ENCODE data around the gene RETREG2.

DNA sequence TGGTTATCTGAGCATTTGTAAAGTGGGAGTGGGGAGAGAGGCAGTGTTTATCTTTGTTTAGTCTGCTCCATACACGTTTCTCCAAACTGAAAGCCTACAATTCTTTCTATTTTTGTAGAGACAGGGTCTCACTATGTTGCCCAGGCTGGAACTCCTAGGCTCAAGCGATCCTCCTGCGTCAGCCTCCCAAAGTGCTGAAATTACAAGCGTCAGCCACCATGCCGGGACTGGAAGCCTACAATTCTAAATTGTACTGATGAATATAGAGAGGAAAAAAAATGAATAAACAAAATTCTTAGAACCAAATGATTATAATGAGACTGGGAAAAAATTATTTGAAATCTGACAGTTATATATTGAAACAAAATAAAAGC lies 27.1 kb downstream of the RETREG2 start:
- TF ChIP-seq POLR2AphosphoS5 (IDR thresholded peaks at IDR 0.05; ENCODE audit: low read depth, low read length): no peak
- TF ChIP-seq, protein P1, sequence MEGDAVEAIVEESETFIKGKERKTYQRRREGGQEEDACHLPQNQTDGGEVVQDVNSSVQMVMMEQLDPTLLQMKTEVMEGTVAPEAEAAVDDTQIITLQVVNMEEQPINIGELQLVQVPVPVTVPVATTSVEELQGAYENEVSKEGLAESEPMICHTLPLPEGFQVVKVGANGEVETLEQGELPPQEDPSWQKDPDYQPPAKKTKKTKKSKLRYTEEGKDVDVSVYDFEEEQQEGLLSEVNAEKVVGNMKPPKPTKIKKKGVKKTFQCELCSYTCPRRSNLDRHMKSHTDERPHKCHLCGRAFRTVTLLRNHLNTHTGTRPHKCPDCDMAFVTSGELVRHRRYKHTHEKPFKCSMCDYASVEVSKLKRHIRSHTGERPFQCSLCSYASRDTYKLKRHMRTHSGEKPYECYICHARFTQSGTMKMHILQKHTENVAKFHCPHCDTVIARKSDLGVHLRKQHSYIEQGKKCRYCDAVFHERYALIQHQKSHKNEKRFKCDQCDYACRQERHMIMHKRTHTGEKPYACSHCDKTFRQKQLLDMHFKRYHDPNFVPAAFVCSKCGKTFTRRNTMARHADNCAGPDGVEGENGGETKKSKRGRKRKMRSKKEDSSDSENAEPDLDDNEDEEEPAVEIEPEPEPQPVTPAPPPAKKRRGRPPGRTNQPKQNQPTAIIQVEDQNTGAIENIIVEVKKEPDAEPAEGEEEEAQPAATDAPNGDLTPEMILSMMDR (IDR thresholded peaks at IDR 0.05): no peak
- TF ChIP-seq, protein P2, sequence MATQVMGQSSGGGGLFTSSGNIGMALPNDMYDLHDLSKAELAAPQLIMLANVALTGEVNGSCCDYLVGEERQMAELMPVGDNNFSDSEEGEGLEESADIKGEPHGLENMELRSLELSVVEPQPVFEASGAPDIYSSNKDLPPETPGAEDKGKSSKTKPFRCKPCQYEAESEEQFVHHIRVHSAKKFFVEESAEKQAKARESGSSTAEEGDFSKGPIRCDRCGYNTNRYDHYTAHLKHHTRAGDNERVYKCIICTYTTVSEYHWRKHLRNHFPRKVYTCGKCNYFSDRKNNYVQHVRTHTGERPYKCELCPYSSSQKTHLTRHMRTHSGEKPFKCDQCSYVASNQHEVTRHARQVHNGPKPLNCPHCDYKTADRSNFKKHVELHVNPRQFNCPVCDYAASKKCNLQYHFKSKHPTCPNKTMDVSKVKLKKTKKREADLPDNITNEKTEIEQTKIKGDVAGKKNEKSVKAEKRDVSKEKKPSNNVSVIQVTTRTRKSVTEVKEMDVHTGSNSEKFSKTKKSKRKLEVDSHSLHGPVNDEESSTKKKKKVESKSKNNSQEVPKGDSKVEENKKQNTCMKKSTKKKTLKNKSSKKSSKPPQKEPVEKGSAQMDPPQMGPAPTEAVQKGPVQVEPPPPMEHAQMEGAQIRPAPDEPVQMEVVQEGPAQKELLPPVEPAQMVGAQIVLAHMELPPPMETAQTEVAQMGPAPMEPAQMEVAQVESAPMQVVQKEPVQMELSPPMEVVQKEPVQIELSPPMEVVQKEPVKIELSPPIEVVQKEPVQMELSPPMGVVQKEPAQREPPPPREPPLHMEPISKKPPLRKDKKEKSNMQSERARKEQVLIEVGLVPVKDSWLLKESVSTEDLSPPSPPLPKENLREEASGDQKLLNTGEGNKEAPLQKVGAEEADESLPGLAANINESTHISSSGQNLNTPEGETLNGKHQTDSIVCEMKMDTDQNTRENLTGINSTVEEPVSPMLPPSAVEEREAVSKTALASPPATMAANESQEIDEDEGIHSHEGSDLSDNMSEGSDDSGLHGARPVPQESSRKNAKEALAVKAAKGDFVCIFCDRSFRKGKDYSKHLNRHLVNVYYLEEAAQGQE (IDR thresholded peaks at IDR 0.05; ENCODE audit: insufficient read depth in 1 of 2, low read depth in 2 of 2, low read length in 1 of 2): no peak

Data from Panc1 (cell line).